GM21381 (cell line): ENCODE data around the gene CATSPERB.
"Not testable (repeated sequence)": the region's sequence is repeated elsewhere in the genome, so short reads cannot be mapped to it uniquely, and the experiment has no call there.

Experiments
- ATAC-seq: cut with Tn5 transposase; IDR thresholded peaks from one replicate; pipeline ENCODE4 v1.9.1; 2021; ENCODE audit warnings: mild to moderate bottlenecking, moderate library complexity; ENCODE audit not compliant: unreplicated experiment

The CATSPERB gene

GRCh38 chr14:91737619-91738018, 5.7 kb upstream of the CATSPERB start:
- ATAC-seq: no peak

GRCh38 chr14:91732859-91733477, 1.1 kb upstream of the CATSPERB start:
- ATAC-seq: no peak

DNA sequence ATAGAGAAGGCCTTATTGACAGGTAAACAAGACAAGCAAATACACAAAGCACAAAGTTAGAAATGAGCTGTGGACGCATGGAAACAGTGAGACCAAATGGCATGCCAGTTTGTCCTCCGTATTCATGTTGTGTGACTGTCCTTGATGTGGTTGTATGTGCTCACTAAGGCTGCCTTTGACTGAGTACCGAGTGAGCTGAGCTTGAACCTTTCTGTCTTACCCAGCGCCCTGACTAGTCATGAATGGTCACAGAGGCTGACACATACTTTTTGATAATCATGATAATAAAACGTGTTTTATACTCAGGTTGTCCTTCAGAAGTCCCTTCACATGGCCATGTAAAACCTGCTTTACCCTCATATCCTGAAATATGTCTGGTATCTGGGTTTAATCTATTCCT, 553 bp upstream of the CATSPERB start:
- ATAC-seq: no peak

- no peak for ATAC-seq
These were observed 868 bp downstream of the CATSPERB start for GRCh38 chr14:91731018-91731417.

- no peak for ATAC-seq
These were observed 2.1 kb downstream of the CATSPERB start for GRCh38 chr14:91729756-91730155.

GRCh38 chr14:91728616-91729183, 3.2 kb downstream of the CATSPERB start:
- ATAC-seq: no peak

GRCh38 chr14:91727121-91727520, 4.8 kb downstream of the CATSPERB start:
- ATAC-seq: no peak

DNA sequence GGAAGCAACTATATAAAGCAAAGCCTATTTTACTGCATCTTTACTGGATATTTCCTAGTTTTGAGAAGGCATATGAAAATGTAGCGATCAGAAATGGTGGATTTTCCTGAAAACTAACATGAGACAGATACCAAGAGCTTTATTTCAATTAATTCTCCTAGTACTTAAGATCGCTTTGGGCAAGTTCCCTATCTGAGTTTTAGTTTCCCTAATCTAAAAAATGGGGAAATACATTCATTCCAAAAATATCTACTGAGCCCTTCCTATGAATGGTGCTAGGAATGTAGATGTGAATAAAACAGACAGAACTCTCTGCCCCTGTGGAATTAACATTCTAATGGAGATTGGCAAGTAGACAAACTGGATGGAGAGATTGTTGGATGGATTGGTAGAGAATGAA, 8.4 kb downstream of the CATSPERB start:
- no peak for ATAC-seq

- no peak for ATAC-seq
These were observed 9.5 kb downstream of the CATSPERB start for GRCh38 chr14:91722386-91722785.

DNA sequence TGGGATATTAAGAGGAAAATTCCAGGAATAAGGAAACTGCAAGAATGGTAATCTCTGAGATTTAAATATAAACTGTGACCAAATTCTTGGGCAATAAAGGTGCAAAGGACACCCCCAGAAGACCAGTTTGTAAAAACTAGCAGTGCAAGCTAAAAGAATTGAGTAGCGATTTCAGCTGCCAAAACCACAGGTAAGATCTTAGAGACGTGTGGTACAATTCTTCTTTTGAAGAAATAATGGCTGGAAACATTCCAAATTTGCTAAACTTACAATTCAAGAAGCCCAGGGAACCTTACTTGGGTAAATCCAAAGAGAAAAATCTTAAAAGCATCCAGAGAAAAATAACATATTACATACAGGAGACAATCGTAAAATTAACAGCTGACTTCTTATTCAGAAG, 12.0 kb downstream of the CATSPERB start:
- no peak for ATAC-seq

DNA sequence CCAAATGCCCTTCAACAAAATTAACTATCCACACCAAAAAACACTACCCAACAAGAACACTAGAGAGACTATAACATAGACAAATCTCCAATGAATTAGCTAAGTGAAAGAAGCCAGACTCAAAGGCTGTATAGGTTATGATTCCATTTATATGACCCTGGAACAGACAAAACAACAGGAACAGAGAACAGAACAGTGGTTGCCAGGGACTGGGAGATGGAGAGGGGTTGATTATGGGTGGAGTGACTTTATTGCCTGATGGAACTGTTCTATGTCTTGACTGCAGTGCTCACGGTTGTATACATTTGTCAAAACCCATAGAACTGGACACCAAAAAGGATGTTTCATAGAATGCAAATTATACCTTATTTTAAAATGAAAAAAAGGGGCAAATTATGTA, 14.9 kb downstream of the CATSPERB start:
- no peak for ATAC-seq

GRCh38 chr14:91714805-91715204, 17.1 kb downstream of the CATSPERB start:
- no peak for ATAC-seq

DNA sequence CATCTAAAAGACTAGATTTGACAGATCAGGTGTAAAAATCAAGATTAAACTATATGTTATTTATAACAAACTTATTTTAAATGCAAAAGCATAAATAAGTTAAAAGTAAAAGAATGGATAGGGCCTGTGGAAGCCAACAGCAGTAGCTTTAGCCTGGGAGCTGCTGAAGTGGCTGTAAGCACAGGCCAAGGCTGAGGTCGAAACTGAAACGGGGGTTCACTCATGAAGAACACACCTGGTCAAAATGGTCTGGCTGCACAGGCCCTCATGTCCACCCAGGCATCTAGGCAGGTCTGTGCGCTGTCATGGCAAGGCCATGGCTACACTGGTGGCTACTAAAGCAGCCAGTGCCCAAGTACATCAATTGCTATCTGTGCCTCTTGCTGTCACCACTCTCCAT, 23.1 kb downstream of the CATSPERB start:
- ATAC-seq: no peak

GRCh38 chr14:91706996-91707395, 24.9 kb downstream of the CATSPERB start:
- no peak for ATAC-seq

DNA sequence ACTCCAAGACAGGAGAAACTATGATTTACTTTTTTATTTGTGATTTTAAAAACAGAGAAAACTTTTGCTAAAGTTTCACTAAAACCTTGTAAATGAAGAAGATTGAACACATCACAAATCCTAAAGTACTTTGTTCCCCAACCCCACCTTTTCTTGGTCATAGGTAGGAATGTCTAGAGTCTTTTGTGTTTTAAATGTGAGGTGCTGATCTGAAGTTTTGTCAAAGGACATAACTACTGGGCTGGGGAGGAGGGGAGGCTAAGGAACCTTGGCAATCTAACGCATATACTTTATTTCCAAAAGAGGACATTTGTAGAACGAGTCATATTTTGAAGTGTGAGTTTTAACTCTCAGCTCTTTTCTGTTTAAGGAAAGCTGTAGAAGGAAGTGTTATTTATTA, 37.2 kb downstream of the CATSPERB start:
- ATAC-seq: no peak

GRCh38 chr14:91693346-91693745, 38.5 kb downstream of the CATSPERB start:
- ATAC-seq: no peak

- no peak for ATAC-seq
These were observed 39.8 kb downstream of the CATSPERB start for GRCh38 chr14:91692075-91692474.

- ATAC-seq: no peak
These were observed 42.3 kb downstream of the CATSPERB start for GRCh38 chr14:91689608-91690007.

DNA sequence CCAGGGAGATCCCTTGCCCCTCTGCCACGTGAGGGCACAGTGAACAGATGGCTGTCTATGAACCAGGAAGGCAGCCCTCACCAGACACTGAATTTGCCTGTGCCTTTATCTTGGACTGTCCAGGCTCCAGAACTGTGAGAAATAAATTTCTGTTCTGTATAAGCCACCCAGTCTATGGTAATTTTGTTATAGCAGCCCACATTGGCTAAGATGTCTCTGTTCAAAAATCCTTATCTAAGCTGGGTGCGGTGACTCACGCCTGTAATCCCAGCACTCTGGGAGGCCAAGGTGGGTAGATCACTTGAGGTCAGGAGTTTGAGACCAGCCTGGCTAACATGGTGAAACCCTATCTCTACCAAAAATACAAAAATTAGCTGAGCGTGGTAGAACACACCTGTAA, 44.5 kb downstream of the CATSPERB start:
- not testable (repeated sequence) for ATAC-seq

GRCh38 chr14:91685600-91685999, 46.3 kb downstream of the CATSPERB start:
- ATAC-seq: no peak

GRCh38 chr14:91681893-91682563, 49.9 kb downstream of the CATSPERB start:
- ATAC-seq: no peak

DNA sequence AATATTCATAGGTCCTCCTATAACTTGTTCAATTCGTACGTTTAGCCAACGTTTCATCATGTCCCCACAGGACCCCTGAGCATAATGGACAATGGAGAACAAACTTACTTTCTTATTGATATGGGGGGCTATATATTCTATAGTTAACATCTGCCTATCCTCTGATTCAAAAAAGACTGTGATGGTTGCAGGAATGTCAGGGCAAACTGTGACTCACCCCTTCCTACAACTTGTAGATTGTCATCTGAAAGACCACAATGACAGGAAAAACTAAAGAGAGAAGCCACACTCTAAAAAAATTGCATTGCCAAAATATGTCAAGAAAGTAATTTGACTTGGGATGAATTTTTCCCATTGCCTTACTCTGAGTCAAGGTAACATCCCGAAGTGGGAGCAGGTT, 50.8 kb downstream of the CATSPERB start:
- ATAC-seq: no peak

GRCh38 chr14:91679273-91679672, 52.6 kb downstream of the CATSPERB start:
- ATAC-seq: no peak
